ENCODE measurements around the gene MIB1. TPM values are rescaled to one million over a fixed set of nuclear protein-coding genes. Genes with fewer than 3 reads are reported as not detected.
A peak's percentile ranks its signal among the peaks of the same experiment; 100 is the strongest.

MIB1 gene
- total and polyA plus RNA-seq, 9 donors: 24.4 to 58.9 (median 41.4) TPM

DNA sequence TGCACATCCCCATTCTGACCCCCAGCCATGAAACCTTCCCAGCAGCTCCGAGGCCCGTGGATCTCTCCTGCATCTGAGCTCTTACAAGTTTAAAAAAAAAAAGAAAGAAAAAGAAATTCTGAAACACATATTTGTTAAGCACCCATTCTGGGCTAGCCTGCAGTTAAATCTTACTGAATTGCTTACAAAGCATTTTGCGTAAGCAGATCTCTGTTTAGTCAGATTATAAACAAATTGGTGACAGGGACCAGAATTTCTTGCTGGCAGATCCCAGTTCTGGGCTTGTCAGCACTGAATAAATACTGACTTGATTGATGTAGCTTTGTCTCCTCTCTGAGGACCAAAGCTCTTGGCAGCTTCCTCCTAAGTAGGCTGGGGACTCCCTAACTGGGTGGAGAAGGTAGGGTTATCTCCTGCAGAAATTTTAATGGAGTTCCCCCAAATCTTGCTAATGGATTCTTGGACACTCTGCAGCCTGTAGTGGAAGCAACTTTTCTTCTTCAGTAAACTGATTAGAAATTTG lies 160.9 kb downstream of the MIB1 start:
- Histone ChIP-seq H3K9me3 (replicated peaks; ENCODE audit: control insufficient read depth, low read depth, low read length) (no peaks in the 10 kb centered on the region), H3K27ac (ENCODE audit: low read length) (no peak overlapping the region), H3K4me1 (ENCODE audit: control insufficient read depth, insufficient read depth, low read length) (peaks cover 7% of the 10 kb centered on the region), H3K27me3 (ENCODE audit: control insufficient read depth, insufficient read depth, low read length) (peaks cover 2% of the 10 kb centered on the region), H3K4me3 (ENCODE audit: low read length) (no peak overlapping the region), H3K36me3 (ENCODE audit: control insufficient read depth, insufficient read depth, low read length) (no peaks in the 10 kb centered on the region)
- DNase-seq: peak; percentile 31
- WGBS (ENCODE audit: insufficient coverage): 33% methylated on average over 1 of the region's 3 CpGs

DNA sequence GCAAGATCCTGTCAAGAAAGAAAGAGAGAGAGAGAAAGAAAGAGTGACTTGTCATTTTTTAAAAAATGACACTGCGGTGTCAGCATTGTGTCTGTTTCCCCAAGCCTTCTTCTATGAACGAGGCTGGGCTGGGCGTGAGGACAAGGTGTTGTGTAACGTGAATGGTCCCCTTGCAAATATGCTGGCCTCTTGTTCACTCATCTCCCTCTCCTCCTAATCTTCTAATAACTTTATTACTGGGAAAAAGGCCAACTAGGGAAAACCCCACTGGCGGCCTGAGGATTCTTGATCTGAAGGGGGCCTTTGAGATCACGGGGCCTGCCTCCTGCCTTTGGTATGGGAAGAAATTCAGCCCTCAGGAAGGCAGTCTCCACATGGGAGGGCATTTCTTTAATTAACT lies 163.1 kb downstream of the MIB1 start:
- Histone ChIP-seq H3K4me3 (ENCODE audit: low read length) (no peak overlapping the region), H3K27me3 (ENCODE audit: control insufficient read depth, insufficient read depth, low read length) (no peaks in the 10 kb centered on the region), H3K4me1 (ENCODE audit: control insufficient read depth, insufficient read depth, low read length) (peaks cover 5% of the 10 kb centered on the region), H3K36me3 (ENCODE audit: control insufficient read depth, insufficient read depth, low read length) (no peaks in the 10 kb centered on the region), H3K9me3 (replicated peaks; ENCODE audit: control insufficient read depth, low read depth, low read length) (no peaks in the 10 kb centered on the region), H3K27ac (ENCODE audit: low read length) (no peak overlapping the region)
- no peak for DNase-seq
- 20% methylated on average over 1 of the region's 6 CpGs for WGBS (ENCODE audit: insufficient coverage)

DNA sequence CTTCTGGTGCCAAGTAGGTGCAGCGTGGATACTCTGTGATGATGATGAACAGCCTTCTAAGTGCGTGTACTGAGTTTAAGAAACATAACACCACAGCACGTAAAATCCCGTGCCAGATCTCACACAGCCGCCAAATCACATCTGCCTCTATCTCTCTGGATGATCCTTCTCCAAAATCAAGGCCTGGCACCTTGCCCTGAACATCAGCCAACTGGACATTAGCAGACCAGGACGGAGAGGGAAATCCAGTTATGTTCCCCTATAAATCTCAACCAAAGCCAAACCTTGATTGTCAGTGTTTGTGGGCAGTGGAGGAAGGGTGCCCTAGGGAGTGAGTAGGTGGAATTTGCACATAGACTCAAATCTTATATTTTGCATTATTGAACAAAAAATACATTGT lies 164.3 kb downstream of the MIB1 start:
- H3K4me1 ChIP-seq (ENCODE audit: control insufficient read depth, insufficient read depth, low read length): peaks cover 5% of the 10 kb centered on the region
- H3K4me3 ChIP-seq (ENCODE audit: low read length): no peak overlapping the region
- no peaks in the 10 kb centered on the region for H3K9me3 ChIP-seq (replicated peaks; ENCODE audit: control insufficient read depth, low read depth, low read length)
- H3K27ac ChIP-seq (ENCODE audit: low read length): no peak overlapping the region
- peak; percentile 64 for DNase-seq
- no peaks in the 10 kb centered on the region for H3K36me3 ChIP-seq (ENCODE audit: control insufficient read depth, insufficient read depth, low read length)
- no peaks in the 10 kb centered on the region for H3K27me3 ChIP-seq (ENCODE audit: control insufficient read depth, insufficient read depth, low read length)
- no CpG with 5 or more reads among the region's 6 CpGs for WGBS (ENCODE audit: insufficient coverage)

DNA sequence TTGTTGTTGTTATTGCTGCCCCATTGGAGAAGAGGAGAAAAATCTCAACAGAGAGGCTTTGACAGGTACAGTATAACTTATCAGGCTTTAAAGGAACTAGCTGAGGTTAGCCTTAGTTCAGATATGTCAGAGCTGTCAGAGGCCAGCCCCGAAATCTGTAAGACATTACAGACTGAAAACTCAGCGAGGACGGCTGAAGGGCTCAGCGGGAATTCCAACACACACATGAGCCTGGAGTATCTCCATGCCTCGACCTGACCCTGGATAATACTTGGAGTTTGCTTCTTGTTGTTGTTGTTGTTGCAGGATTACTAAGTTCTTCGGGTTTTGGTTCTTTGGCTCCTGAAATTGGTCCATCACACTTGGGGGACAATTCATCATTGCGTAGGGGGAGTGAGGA lies 166.9 kb downstream of the MIB1 start:
- WGBS (ENCODE audit: insufficient coverage): 54% methylated on average over 3 of the region's 7 CpGs
- Histone ChIP-seq H3K27ac (ENCODE audit: low read length) (no peak overlapping the region), H3K27me3 (ENCODE audit: control insufficient read depth, insufficient read depth, low read length) (no peaks in the 10 kb centered on the region), H3K4me3 (ENCODE audit: low read length) (no peak overlapping the region), H3K4me1 (ENCODE audit: control insufficient read depth, insufficient read depth, low read length) (peaks cover 5% of the 10 kb centered on the region), H3K36me3 (ENCODE audit: control insufficient read depth, insufficient read depth, low read length) (no peaks in the 10 kb centered on the region), H3K9me3 (replicated peaks; ENCODE audit: control insufficient read depth, low read depth, low read length) (no peaks in the 10 kb centered on the region)
- no peak for DNase-seq

DNA sequence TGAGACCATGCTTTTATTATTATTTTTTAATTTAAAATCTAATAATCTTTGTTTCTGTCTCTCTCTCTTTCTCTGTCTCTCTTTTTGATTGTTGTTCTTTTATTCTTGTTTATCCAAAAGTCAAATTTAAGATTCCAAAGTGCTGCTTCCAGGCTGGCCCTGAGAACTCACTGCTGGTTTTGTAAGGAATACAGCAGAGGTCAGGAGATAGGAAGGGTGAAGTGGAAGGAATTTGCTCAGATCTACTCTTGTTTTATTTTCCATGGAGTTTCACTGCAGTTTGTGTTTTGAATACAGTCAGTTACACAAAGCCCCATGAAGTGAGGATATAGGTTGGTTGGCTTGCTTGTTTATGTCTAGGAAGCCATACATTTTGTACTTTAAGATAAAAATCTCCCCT lies 168.1 kb downstream of the MIB1 start:
- peaks cover 5% of the 10 kb centered on the region for H3K4me1 ChIP-seq (ENCODE audit: control insufficient read depth, insufficient read depth, low read length)
- H3K27ac ChIP-seq (ENCODE audit: low read length): no peak overlapping the region
- no peaks in the 10 kb centered on the region for H3K9me3 ChIP-seq (replicated peaks; ENCODE audit: control insufficient read depth, low read depth, low read length)
- H3K36me3 ChIP-seq (ENCODE audit: control insufficient read depth, insufficient read depth, low read length): no peaks in the 10 kb centered on the region
- no peak overlapping the region for H3K4me3 ChIP-seq (ENCODE audit: low read length)
- no peaks in the 10 kb centered on the region for H3K27me3 ChIP-seq (ENCODE audit: control insufficient read depth, insufficient read depth, low read length)
- no peak for DNase-seq

DNA sequence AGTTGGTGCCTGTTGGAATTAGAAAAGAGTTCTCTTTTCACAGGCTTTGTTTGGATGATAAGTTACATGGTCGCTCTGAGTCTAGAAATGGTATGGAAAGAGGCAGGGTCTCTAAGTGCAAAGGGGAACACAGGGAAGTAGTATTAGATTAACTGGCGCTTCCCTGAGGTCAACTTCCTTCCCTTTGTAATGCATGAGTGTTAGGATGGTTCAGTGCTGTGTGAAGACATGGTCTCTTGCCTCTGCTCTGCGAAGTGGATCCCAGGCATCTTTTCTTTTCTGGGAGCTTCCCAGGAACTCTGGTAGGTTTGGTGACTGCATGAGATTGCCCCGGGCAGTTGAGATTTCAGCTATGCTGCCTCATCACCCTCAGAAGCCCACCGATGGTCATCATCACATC lies 170.3 kb downstream of the MIB1 start:
- no peak for DNase-seq
- Histone ChIP-seq H3K27ac (ENCODE audit: low read length) (no peak overlapping the region), H3K9me3 (replicated peaks; ENCODE audit: control insufficient read depth, low read depth, low read length) (no peaks in the 10 kb centered on the region), H3K36me3 (ENCODE audit: control insufficient read depth, insufficient read depth, low read length) (no peaks in the 10 kb centered on the region), H3K4me1 (ENCODE audit: control insufficient read depth, insufficient read depth, low read length) (no peaks in the 10 kb centered on the region), H3K4me3 (ENCODE audit: low read length) (no peak overlapping the region), H3K27me3 (ENCODE audit: control insufficient read depth, insufficient read depth, low read length) (no peaks in the 10 kb centered on the region)
- WGBS (ENCODE audit: insufficient coverage): 58% methylated on average over 4 of the region's 5 CpGs

DNA sequence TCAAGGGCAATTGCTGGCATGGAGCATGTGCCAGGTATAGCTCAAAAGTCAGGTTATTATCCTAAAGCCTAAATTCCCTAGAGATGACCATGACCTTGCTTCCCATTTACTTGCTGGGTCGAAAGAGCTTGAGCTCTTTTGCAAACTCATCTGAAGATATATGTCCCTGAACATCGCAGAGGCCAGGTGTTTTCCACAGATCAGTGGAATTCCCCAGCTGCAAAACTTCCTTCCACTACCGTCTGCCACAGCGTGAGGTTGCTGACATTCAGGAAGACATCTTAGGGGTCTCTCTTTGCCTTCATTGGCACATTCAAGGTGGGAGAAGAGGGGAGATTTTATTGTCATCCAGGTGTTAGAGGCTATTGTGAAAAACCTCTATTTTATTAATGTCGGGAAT lies 171.0 kb downstream of the MIB1 start:
- Histone ChIP-seq H3K4me3 (ENCODE audit: low read length) (no peak overlapping the region), H3K4me1 (ENCODE audit: control insufficient read depth, insufficient read depth, low read length) (no peaks in the 10 kb centered on the region), H3K27me3 (ENCODE audit: control insufficient read depth, insufficient read depth, low read length) (no peaks in the 10 kb centered on the region), H3K27ac (ENCODE audit: low read length) (no peak overlapping the region), H3K9me3 (replicated peaks; ENCODE audit: control insufficient read depth, low read depth, low read length) (no peaks in the 10 kb centered on the region), H3K36me3 (ENCODE audit: control insufficient read depth, insufficient read depth, low read length) (no peaks in the 10 kb centered on the region)
- no peak for DNase-seq
- 60% methylated on average over 2 of the region's 5 CpGs for WGBS (ENCODE audit: insufficient coverage)

DNA sequence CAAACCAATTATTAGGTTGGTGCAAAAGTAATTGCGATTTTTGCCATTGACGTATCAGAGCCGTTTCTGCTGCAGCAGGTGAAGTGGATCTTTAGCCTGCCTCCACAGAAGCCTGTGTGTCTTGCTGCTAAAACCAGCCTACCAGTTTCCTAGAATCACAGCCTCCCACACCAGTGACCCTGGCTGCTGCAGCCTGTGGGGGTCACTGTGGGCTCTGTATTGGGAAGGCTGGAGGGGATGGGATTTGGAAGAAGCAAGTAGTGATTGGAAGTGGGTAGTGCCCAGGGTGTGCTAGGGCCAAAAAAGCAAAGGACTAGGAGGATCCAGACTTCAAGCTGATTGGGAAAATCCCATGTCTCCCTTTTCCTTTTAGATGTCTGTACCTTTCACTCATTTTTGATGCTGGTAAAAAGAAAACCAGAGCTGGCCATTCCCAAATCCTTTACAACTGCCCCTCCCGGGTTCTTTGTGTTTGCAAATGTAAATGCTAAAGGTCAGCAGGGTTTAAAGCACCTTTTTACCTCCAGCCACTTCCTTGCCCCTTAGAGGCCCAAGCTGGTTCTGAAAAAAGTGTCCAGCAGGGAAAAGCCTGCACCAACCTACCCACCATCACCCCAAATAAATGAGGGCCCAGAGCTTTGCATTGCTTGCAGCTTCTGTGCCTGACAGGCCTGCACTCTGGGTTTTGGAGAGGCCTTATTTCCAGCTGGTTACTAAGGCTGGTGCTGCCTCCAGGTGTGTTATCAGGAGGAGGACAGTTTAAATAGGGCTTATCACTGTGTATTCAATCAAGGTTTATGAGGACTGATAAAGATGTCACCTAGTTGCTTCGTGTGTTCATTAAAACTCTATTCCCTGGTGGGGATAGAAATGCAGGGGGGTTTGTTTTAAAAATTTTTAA lies 172.0 kb downstream of the MIB1 start:
- no CpG with 5 or more reads among the region's 5 CpGs for WGBS (ENCODE audit: insufficient coverage)
- DNase-seq: no peak
- no peaks in the 10 kb centered on the region for H3K36me3 ChIP-seq (ENCODE audit: control insufficient read depth, insufficient read depth, low read length)
- no peaks in the 10 kb centered on the region for H3K4me1 ChIP-seq (ENCODE audit: control insufficient read depth, insufficient read depth, low read length)
- H3K27me3 ChIP-seq (ENCODE audit: control insufficient read depth, insufficient read depth, low read length): no peaks in the 10 kb centered on the region
- H3K27ac ChIP-seq (ENCODE audit: low read length): no peak overlapping the region
- H3K4me3 ChIP-seq (ENCODE audit: low read length): no peak overlapping the region
- no peaks in the 10 kb centered on the region for H3K9me3 ChIP-seq (replicated peaks; ENCODE audit: control insufficient read depth, low read depth, low read length)

DNA sequence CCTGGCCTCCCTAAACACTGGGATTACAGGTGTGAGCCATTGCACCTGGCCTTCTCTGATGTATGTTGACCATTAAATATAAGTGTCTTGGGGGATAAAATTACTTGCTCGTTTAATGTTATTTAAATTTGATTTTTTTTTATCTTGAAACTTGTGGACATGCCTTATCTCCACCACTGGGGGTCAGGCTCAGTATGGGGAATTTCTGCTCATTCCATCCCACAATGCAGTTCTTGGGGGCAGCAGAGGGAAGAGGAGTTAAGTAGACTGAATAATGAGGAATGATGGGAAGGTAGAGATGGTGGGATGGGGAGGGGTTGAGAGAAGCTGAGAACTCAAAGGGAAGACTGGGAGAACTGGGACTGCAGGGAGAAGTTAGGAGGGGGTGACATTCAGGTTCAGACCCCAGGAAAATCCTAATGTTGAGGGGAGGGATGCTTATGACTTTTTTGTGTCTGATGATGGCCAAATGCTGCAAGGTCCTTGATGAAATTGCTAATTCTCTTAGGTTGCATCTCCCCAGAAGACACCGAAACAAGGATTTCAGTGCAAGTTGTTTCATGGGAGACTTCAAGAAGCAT lies 174.2 kb downstream of the MIB1 start:
- H3K4me1 ChIP-seq (ENCODE audit: control insufficient read depth, insufficient read depth, low read length): no peaks in the 10 kb centered on the region
- no peak overlapping the region for H3K27ac ChIP-seq (ENCODE audit: low read length)
- no peaks in the 10 kb centered on the region for H3K36me3 ChIP-seq (ENCODE audit: control insufficient read depth, insufficient read depth, low read length)
- no peaks in the 10 kb centered on the region for H3K27me3 ChIP-seq (ENCODE audit: control insufficient read depth, insufficient read depth, low read length)
- peak; percentile 31 for DNase-seq
- no peaks in the 10 kb centered on the region for H3K9me3 ChIP-seq (replicated peaks; ENCODE audit: control insufficient read depth, low read depth, low read length)
- WGBS (ENCODE audit: insufficient coverage): 100% methylated on average over 1 of the region's 2 CpGs
- no peak overlapping the region for H3K4me3 ChIP-seq (ENCODE audit: low read length)

DNA sequence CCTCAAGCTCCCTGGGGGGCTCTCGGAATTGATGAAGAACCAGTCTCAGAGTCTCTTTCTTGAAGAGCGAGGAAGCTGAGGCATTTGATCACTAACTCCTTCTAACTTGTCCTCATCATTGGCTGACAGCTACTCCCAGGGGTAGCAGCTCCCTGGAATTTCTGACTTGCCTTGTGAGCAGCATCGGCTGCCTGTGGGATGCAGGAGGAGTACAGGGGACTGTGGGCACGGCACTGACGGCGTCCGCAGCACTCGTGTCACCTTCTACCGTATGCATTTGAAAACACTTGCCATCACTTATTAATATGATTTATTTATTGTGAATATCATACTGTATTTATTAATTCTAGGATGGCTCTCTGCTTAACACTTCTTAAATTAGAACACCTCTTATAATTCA lies 175.0 kb downstream of the MIB1 start:
- 80% methylated on average over 1 of the region's 9 CpGs for WGBS (ENCODE audit: insufficient coverage)
- Histone ChIP-seq H3K27me3 (ENCODE audit: control insufficient read depth, insufficient read depth, low read length) (no peaks in the 10 kb centered on the region), H3K4me1 (ENCODE audit: control insufficient read depth, insufficient read depth, low read length) (no peaks in the 10 kb centered on the region), H3K4me3 (ENCODE audit: low read length) (no peak overlapping the region), H3K9me3 (replicated peaks; ENCODE audit: control insufficient read depth, low read depth, low read length) (no peaks in the 10 kb centered on the region), H3K27ac (ENCODE audit: low read length) (no peak overlapping the region), H3K36me3 (ENCODE audit: control insufficient read depth, insufficient read depth, low read length) (no peaks in the 10 kb centered on the region)
- no peak for DNase-seq

Measured in muscle of leg (tissue), 11 donors.